Caco-2 (cell line): ENCODE data around the gene ZNF646. TPM values are rescaled to one million over a fixed set of nuclear protein-coding genes. Genes with fewer than 3 reads are reported as not detected.

Source experiments
- BruUV-seq: library from RNA; stranded (reverse); fragments of 400-500 nt; replicated peaks from 2 replicates; lab custom pipeline; 2021; lab: Mats Ljungman, UMichigan
- CTCF ChIA-PET: fragments of 300-600 bp; sonication (Branson Sonifier 250); formaldehyde crosslinking; loops from one replicate; lab custom pipeline; 2022; ENCODE audit warnings: antibody characterized with exemption; lab: Charles Lee
- POLR2A ChIA-PET: fragments of 300-600 bp; sonication (Branson Sonifier 250); formaldehyde crosslinking; loops from one replicate; lab custom pipeline; 2022; ENCODE audit warnings: antibody characterized with exemption; lab: Charles Lee
- DNase-seq, 2 experiments: peaks; one replicate each; pipeline versions ENCODE4 v3.0.0 to v3.0.0-alpha.2; 2020 to 2022
- H3K27me3 ChIP-seq: replicated peaks from 2 replicates; pipeline ENCODE4 v1.6.0; 2011; ENCODE audit warnings: low read length; ENCODE audit not compliant: control insufficient read depth, insufficient read depth
- H3K36me3 ChIP-seq: 2 replicates; pipeline ENCODE4 v1.5.1; 2011; ENCODE audit warnings: low read length; ENCODE audit not compliant: control insufficient read depth, insufficient read depth
- H3K4me1 ChIP-seq: fragments of 250-450 bp; sonication (Bioruptor Pico); 2 replicates; pipeline ENCODE4 v1.5.1; 2020; ENCODE audit warnings: mild to moderate bottlenecking
- H3K4me3 ChIP-seq: 2 replicates; pipeline ENCODE4 v1.5.1; 2011; ENCODE audit warnings: low read depth, mild to moderate bottlenecking, control low read depth, low read length
- H3K9me3 ChIP-seq: fragments of 250-450 bp; sonication (Bioruptor Pico); 2 replicates; pipeline ENCODE4 v1.5.1; 2020; ENCODE audit warnings: mild to moderate bottlenecking, moderate library complexity
- H3K27ac Mint-ChIP-seq: one replicate; pipeline ENCODE4 v1.8.0; 2022; ENCODE audit warnings: mixed read lengths; ENCODE audit not compliant: unreplicated experiment
- H3K27me3 Mint-ChIP-seq: one replicate; pipeline ENCODE4 v1.8.0; 2022; ENCODE audit warnings: mixed read lengths; ENCODE audit not compliant: insufficient read depth, unreplicated experiment
- H3K36me3 Mint-ChIP-seq: one replicate; pipeline ENCODE4 v1.8.0; 2022; ENCODE audit warnings: mild to moderate bottlenecking, mixed read lengths; ENCODE audit not compliant: insufficient read depth, unreplicated experiment
- H3K4me1 Mint-ChIP-seq: one replicate; pipeline ENCODE4 v1.8.0; 2022; ENCODE audit warnings: low read depth, mixed read lengths; ENCODE audit not compliant: unreplicated experiment
- H3K4me3 Mint-ChIP-seq: one replicate; pipeline ENCODE4 v1.8.0; 2022; ENCODE audit warnings: mild to moderate bottlenecking, moderate library complexity, mixed read lengths; ENCODE audit not compliant: unreplicated experiment
- H3K9me3 Mint-ChIP-seq: one replicate; pipeline ENCODE4 v1.8.0; 2022; ENCODE audit warnings: mixed read lengths; ENCODE audit not compliant: unreplicated experiment
- CTCF ChIP-seq, 2 experiments: fragments of 200-600 bp in 1 of 2; IDR thresholded peaks; 1 replicate in 1 of 2; 2 replicates in 1 of 2; pipeline versions ENCODE4 v1.5.1 to v1.8.0; 2011 to 2022; ENCODE audit warnings: antibody characterized with exemption in 1 of 2, control low read depth in 1 of 2, inconsistent platforms in 1 of 2, low read depth in 1 of 2, low read length in 1 of 2, mild to moderate bottlenecking in 1 of 2, moderate library complexity in 1 of 2; ENCODE audit not compliant: insufficient read depth in 1 of 2, severe bottlenecking in 1 of 2, unreplicated experiment in 1 of 2
- intact Hi-C: fragments of 100-400 bp; cut with micrococcal nuclease; formaldehyde crosslinking; loops from one replicate; pipeline ENCODE4 v1.10.0; 2022; ENCODE audit not compliant: unreplicated experiment
- total RNA-seq: library from RNA; stranded (reverse); gene quantifications from 2 replicates; pipeline ENCODE4 v1.2.3, GENCODE V29; 2022

Gene ZNF646
- total RNA-seq, 1 experiment from 2014 or later = 17.2 TPM

GRCh38 chr16:31087971-31088370 lies 13.7 kb downstream of the ZNF646 start:
- Mint-ChIP-seq H3K27me3 (no peaks in the 10 kb centered on the region), H3K36me3 (peaks cover 24% of the 10 kb centered on the region), H3K4me3 (no peak overlapping the region), H3K27ac (no peak overlapping the region), H3K9me3 (no peaks in the 10 kb centered on the region), H3K4me1 (no peaks in the 10 kb centered on the region)
- CTCF ChIA-PET = interaction anchor here (0.5 kb wide), 1 partner anchor 153 kb away, joined by 3 read pairs; no protein-coding TSS in a partner anchor
- intact Hi-C loops = no loop called here
- POLR2A ChIA-PET = no interaction called here
- no peaks in the 10 kb centered on the region; the same call in 1 of the 2 replicates for H3K36me3 ChIP-seq
- no TSS peak for BruUV-seq
- H3K4me3 ChIP-seq = no peak overlapping the region
- H3K4me1 ChIP-seq = no peaks in the 10 kb centered on the region
- no peaks in the 10 kb centered on the region for H3K9me3 ChIP-seq
- no peak for TF ChIP-seq CTCF (IDR thresholded peaks at IDR 0.05; ENCODE audit: insufficient read depth in 1 of 2, low read depth in 1 of 2, low read length in 1 of 2, severe bottlenecking in 1 of 2, unreplicated experiment in 1 of 2)
- H3K27me3 ChIP-seq = no peaks in the 10 kb centered on the region
- no peak for DNase-seq

DNA sequence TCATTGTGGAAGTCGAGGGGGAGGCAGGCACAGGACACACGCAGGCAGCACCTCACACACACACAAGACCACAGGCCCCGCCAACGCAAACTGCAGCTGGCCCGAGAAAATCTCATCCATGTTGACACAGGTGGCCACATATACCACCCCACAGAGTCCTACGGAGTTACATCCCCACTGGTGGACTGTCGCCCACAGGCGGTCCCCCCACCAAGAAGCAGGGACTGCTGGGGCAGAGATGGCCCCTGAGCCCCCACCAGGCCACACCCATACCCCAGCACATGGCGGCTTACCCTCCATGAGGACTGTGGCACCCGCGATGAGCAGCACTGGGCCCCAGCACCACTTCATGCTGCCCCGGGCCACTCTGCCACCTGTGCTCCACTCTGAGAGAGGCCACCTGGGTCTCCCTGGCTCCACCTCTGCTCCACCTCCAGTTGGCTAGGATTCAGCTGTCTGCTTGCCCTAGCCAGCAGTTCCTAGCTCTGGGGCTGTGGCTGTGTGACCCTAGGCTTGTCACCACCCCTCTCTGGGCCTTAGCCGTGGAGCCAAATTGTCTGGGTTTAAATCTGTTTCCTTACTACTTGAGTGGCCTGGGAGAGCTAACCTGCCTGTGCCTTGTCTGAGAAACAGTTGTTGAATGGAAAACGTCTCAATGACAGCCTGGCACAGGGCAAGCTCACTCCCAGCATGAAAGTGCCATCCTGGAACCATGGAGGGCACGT lies 14.4 kb downstream of the ZNF646 start, which contains the start of gene PRSS53:
TSS of gene PRSS53 (minus strand) at position 485 of the 725 bp plus-strand sequence. CDS start at position 351, 134 bp downstream.
- Mint-ChIP-seq H3K4me3 (no peak within 1 kb of the TSS), H3K27me3 (no peaks in the 10 kb centered on the region), H3K36me3 (peaks cover 19% of the 10 kb centered on the region), H3K9me3 (no peaks in the 10 kb centered on the region), H3K4me1 (no peaks in the 10 kb centered on the region), H3K27ac (no peak within 1 kb of the TSS)
- Histone ChIP-seq H3K9me3 (no peaks in the 10 kb centered on the region), H3K36me3 (no peaks in the 10 kb centered on the region; the same call in 1 of the 2 replicates), H3K27me3 (no peaks in the 10 kb centered on the region), H3K4me1 (no peaks in the 10 kb centered on the region), H3K4me3 (no peak within 1 kb of the TSS)
- no TSS peak for BruUV-seq
- ChIA-PET POLR2A (no interaction called here), CTCF (no interaction called here)
- no peak for TF ChIP-seq CTCF (IDR thresholded peaks at IDR 0.05; ENCODE audit: insufficient read depth in 1 of 2, low read depth in 1 of 2, low read length in 1 of 2, severe bottlenecking in 1 of 2, unreplicated experiment in 1 of 2)
- intact Hi-C loops = no loop called here
- no peak for DNase-seq

- Histone ChIP-seq H3K4me3 (no peak overlapping the region), H3K4me1 (no peaks in the 10 kb centered on the region), H3K36me3 (no peaks in the 10 kb centered on the region; the same call in 1 of the 2 replicates), H3K27me3 (no peaks in the 10 kb centered on the region), H3K9me3 (no peaks in the 10 kb centered on the region)
- ChIA-PET CTCF (no interaction called here), POLR2A (no interaction called here)
- BruUV-seq = no TSS peak
- Mint-ChIP-seq H3K36me3 (peaks cover 15% of the 10 kb centered on the region), H3K9me3 (no peaks in the 10 kb centered on the region), H3K27ac (no peak overlapping the region), H3K4me1 (peaks cover 5% of the 10 kb centered on the region), H3K27me3 (no peaks in the 10 kb centered on the region), H3K4me3 (no peak overlapping the region)
- no peak for TF ChIP-seq CTCF (IDR thresholded peaks at IDR 0.05; ENCODE audit: insufficient read depth in 1 of 2, low read depth in 1 of 2, low read length in 1 of 2, severe bottlenecking in 1 of 2, unreplicated experiment in 1 of 2)
- no peak for DNase-seq
- intact Hi-C loops = no loop called here
These were observed 15.0 kb downstream of the ZNF646 start for GRCh38 chr16:31089199-31089598.
